ENCODE data around the gene TMEM92. TPM values are rescaled to one million over a fixed set of nuclear protein-coding genes. Genes with fewer than 3 reads are reported as not detected.

Gene TMEM92
- 1.3 TPM for polyA plus RNA-seq (2013, experiment 1 of 2; ENCODE audit: insufficient read length)
- polyA plus RNA-seq (2013, experiment 2 of 2; ENCODE audit: insufficient read length), result 1.6 TPM

GRCh38 chr17:50274142-50274896 is at the start of gene TMEM92:
TSS of gene TMEM92 (plus strand) at chr17:50274466. CDS start at chr17:50274502, 36 bp downstream.
- DNase-seq, result no peak

GRCh38 chr17:50225701-50226240 is 48.5 kb upstream of the TMEM92 start:
- no peak for DNase-seq

- no peak for DNase-seq
Observed at GRCh38 chr17:50234581-50234980, 39.7 kb upstream of the TMEM92 start.

- no peak for DNase-seq
Observed at GRCh38 chr17:50237901-50238300, 36.4 kb upstream of the TMEM92 start.

GRCh38 chr17:50238601-50239280 is 35.5 kb upstream of the TMEM92 start:
- DNase-seq, result no peak

- peak; percentile 84 for DNase-seq
Observed at GRCh38 chr17:50239937-50240336, 34.3 kb upstream of the TMEM92 start.

- DNase-seq, result peak; percentile 83
Observed at GRCh38 chr17:50240851-50241250, 33.4 kb upstream of the TMEM92 start.

- no peak for DNase-seq
Observed at GRCh38 chr17:50241431-50241830, 32.8 kb upstream of the TMEM92 start.

GRCh38 chr17:50244771-50245170 is 29.5 kb upstream of the TMEM92 start:
- no peak for DNase-seq

GRCh38 chr17:50248255-50248654 is 26.0 kb upstream of the TMEM92 start:
- no peak for DNase-seq

GRCh38 chr17:50252781-50253180 is 21.5 kb upstream of the TMEM92 start:
- no peak for DNase-seq

GRCh38 chr17:50255766-50256635 is 18.3 kb upstream of the TMEM92 start:
- DNase-seq, result no peak

GRCh38 chr17:50256826-50257618 is 17.2 kb upstream of the TMEM92 start:
- no peak for DNase-seq

GRCh38 chr17:50257676-50258224 is 16.5 kb upstream of the TMEM92 start:
- no peak for DNase-seq

GRCh38 chr17:50258647-50259476 is 15.4 kb upstream of the TMEM92 start:
- peak; percentile 95 for DNase-seq

GRCh38 chr17:50259477-50260324 is 14.6 kb upstream of the TMEM92 start:
- peak; percentile 78 for DNase-seq

GRCh38 chr17:50260501-50260911 is 13.8 kb upstream of the TMEM92 start:
- DNase-seq, result no peak

GRCh38 chr17:50261051-50261915 is 13.0 kb upstream of the TMEM92 start:
- DNase-seq, result no peak

Data from fibroblast of skin of abdomen (primary cell).